OCI-LY1 (cell line): ENCODE measurements around the gene SYT2.
"Not testable (repeated sequence)": the region's sequence is repeated elsewhere in the genome, so short reads cannot be mapped to it uniquely, and the experiment has no call there.

Experiments used
- H2AFZ ChIP-seq: fragments of 200-600 bp; sonication (generic), shearing (Covaris generic); 2 replicates; pipeline ENCODE4 v1.6.0; 2014; ENCODE audit warnings: antibody characterized with exemption, mild to moderate bottlenecking, low read length
- H3F3A ChIP-seq: fragments of 200-600 bp; sonication (generic), shearing (Covaris generic); 2 replicates; pipeline ENCODE4 v1.6.0; 2014; ENCODE audit warnings: mild to moderate bottlenecking, antibody characterized with exemption, low read length, moderate library complexity; ENCODE audit not compliant: insufficient read depth
- H3K27ac ChIP-seq: fragments of 200-600 bp; sonication (generic); 2 replicates; pipeline ENCODE4 v1.5.1; 2014; ENCODE audit warnings: low read length, mixed run types, mild to moderate bottlenecking, low read depth; ENCODE audit not compliant: poor library complexity, severe bottlenecking
- H3K27me3 ChIP-seq: fragments of 200-600 bp; sonication (generic); 2 replicates; pipeline ENCODE4 v1.6.0; 2014; ENCODE audit warnings: antibody characterized with exemption, mild to moderate bottlenecking, low read length, moderate library complexity; ENCODE audit not compliant: insufficient read depth
- H3K36me3 ChIP-seq: fragments of 200-600 bp; sonication (generic); 2 replicates; pipeline ENCODE4 v1.6.1; 2014; ENCODE audit warnings: mild to moderate bottlenecking, antibody characterized with exemption, low read length, moderate library complexity, mixed read lengths; ENCODE audit not compliant: insufficient read depth
- H3K4me1 ChIP-seq: fragments of 200-600 bp; sonication (generic); 2 replicates; pipeline ENCODE4 v1.5.1; 2014; ENCODE audit warnings: mild to moderate bottlenecking, low read length, moderate library complexity; ENCODE audit not compliant: insufficient read depth, severe bottlenecking
- H3K4me2 ChIP-seq: fragments of 200-600 bp; sonication (generic), shearing (Covaris generic); 2 replicates; pipeline ENCODE4 v1.6.1; 2014; ENCODE audit warnings: low read length
- H3K4me3 ChIP-seq: fragments of 200-600 bp; sonication (generic); 2 replicates; pipeline ENCODE4 v1.5.1; 2014; ENCODE audit warnings: low read length, low read depth, mild to moderate bottlenecking, mixed read lengths; ENCODE audit not compliant: poor library complexity, severe bottlenecking
- H3K79me2 ChIP-seq: fragments of 200-600 bp; shearing (Covaris generic); 2 replicates; pipeline ENCODE4 v1.6.1; 2016; ENCODE audit warnings: mixed run types, low read length, mixed read lengths; ENCODE audit not compliant: insufficient read depth
- H3K9ac ChIP-seq: fragments of 200-600 bp; sonication (generic), shearing (Covaris generic); 2 replicates; pipeline ENCODE4 v1.6.1; 2014; ENCODE audit warnings: mild to moderate bottlenecking, low read length, mixed read lengths
- H3K9me2 ChIP-seq: fragments of 200-600 bp; sonication (generic), shearing (Covaris generic); 2 replicates; pipeline ENCODE4 v1.6.1; 2014; ENCODE audit warnings: low read depth, mild to moderate bottlenecking, low read length, mixed read lengths
- H3K9me3 ChIP-seq: fragments of 200-600 bp; shearing (Covaris generic); 2 replicates; pipeline ENCODE4 v1.6.1; 2014; ENCODE audit warnings: low read length, mixed read lengths
- H4K20me1 ChIP-seq: fragments of 200-600 bp; sonication (generic), shearing (Covaris generic); 2 replicates; pipeline ENCODE4 v1.6.0; 2016; ENCODE audit warnings: mild to moderate bottlenecking, low read length; ENCODE audit not compliant: insufficient read depth
- CTCF ChIP-seq: fragments of 200-600 bp; sonication (generic), shearing (Covaris generic); IDR thresholded peaks from 2 replicates; pipeline ENCODE4 v1.5.1; 2017; ENCODE audit warnings: mild to moderate bottlenecking, antibody characterized with exemption, low read length, moderate library complexity, mixed read lengths
- EZH2 ChIP-seq: fragments of 200-600 bp; sonication (generic), shearing (Covaris generic); IDR thresholded peaks from 2 replicates; pipeline ENCODE4 v1.8.0; 2017; ENCODE audit warnings: borderline replicate concordance, mixed run types, mild to moderate bottlenecking, antibody characterized with exemption, low read length, moderate library complexity, mixed read lengths

The SYT2 gene

DNA sequence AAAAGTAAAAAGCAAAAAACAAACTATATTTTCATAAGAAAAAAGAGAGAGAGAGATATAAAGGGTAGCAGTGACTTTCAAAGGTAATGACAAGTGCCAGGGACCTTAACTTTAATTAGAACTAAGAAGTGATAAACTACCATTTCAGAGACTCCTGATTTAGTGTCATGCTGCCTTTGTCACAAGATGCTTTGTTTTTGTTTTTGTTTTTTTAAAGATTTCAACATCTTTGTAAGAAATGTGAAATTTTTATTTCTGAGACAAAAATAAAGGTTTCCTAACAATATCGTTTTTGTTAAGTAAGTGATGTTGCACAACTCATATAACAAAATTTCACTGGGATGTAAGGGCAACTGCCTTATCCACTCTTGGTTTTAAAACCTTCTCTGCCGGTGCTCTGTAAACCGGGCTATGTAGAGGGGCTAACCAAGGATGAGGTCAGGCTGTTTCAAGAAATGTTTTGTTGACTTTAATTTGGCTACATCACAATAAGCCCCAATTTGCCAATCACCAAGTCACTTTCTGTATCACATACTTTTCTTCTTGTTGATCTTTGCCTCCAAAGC, 35.2 kb upstream of the SYT2 start:
- H3K36me3 ChIP-seq: no peaks in the 10 kb centered on the region; the same call in 1 of the 2 replicates
- no peak overlapping the region for H3K27ac ChIP-seq
- no peaks in the 10 kb centered on the region for H3K9me2 ChIP-seq
- H2AFZ ChIP-seq: no peak overlapping the region
- no peaks in the 10 kb centered on the region for H3K9me3 ChIP-seq
- H4K20me1 ChIP-seq: no peaks in the 10 kb centered on the region
- no peak overlapping the region for H3K4me3 ChIP-seq
- TF ChIP-seq EZH2: no peak
- TF ChIP-seq CTCF: no peak
- no peak overlapping the region for H3K9ac ChIP-seq
- no peaks in the 10 kb centered on the region for H3K79me2 ChIP-seq
- H3K27me3 ChIP-seq: no peaks in the 10 kb centered on the region
- H3K4me1 ChIP-seq: no peaks in the 10 kb centered on the region
- H3K4me2 ChIP-seq: no peak overlapping the region
- no peaks in the 10 kb centered on the region for H3F3A ChIP-seq

DNA sequence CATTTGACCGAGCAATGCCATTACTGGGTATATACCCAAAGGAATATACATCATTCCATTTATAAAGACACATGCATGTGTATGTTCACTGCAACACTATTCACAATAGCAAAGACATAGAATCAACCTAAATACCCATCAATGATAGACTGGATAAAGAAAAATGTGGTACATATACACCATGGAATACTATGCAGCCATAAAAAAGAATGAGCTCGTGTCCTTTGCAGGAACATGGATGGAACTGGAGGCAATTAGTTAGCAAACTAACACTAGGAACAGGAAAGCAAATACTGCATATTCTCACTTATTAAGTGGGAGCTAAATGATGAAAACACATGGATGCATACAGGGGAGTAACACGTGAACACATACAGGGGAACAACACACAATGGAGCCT, 34.5 kb upstream of the SYT2 start:
- H3K36me3 ChIP-seq, H3K79me2 ChIP-seq: not testable (repeated sequence)

GRCh38 chr1:202742496-202742895, 32.2 kb upstream of the SYT2 start:
- H2AFZ ChIP-seq: no peak overlapping the region
- no peak overlapping the region for H3K9ac ChIP-seq
- H3K27me3 ChIP-seq: no peaks in the 10 kb centered on the region
- no peak for TF ChIP-seq EZH2
- no peak for TF ChIP-seq CTCF
- H3K9me3 ChIP-seq: no peaks in the 10 kb centered on the region
- no peak overlapping the region for H3K4me3 ChIP-seq
- no peaks in the 10 kb centered on the region for H3F3A ChIP-seq
- H3K36me3 ChIP-seq: no peaks in the 10 kb centered on the region; the same call in 1 of the 2 replicates
- no peaks in the 10 kb centered on the region for H4K20me1 ChIP-seq
- no peak overlapping the region for H3K4me2 ChIP-seq
- H3K9me2 ChIP-seq: no peaks in the 10 kb centered on the region
- H3K27ac ChIP-seq: no peak overlapping the region
- no peaks in the 10 kb centered on the region for H3K79me2 ChIP-seq
- no peaks in the 10 kb centered on the region for H3K4me1 ChIP-seq

More for the DNA sequence above, 34.5 kb upstream of the SYT2 start:
- not testable (repeated sequence) for H3K27ac ChIP-seq, H3K9me3 ChIP-seq, H3K9me2 ChIP-seq, H3K9ac ChIP-seq, H3K4me3 ChIP-seq, H3K4me2 ChIP-seq, H4K20me1 ChIP-seq, H3K4me1 ChIP-seq, H2AFZ ChIP-seq, H3F3A ChIP-seq, H3K27me3 ChIP-seq

GRCh38 chr1:202733251-202733650, 23.0 kb upstream of the SYT2 start:
- Histone ChIP-seq H3K4me3 (no peak overlapping the region), H3K27ac (no peak overlapping the region), H3K27me3 (no peaks in the 10 kb centered on the region), H3K79me2 (no peaks in the 10 kb centered on the region), H4K20me1 (no peaks in the 10 kb centered on the region), H3K9me2 (no peaks in the 10 kb centered on the region), H3K4me2 (no peak overlapping the region), H2AFZ (no peak overlapping the region), H3K4me1 (no peaks in the 10 kb centered on the region), H3K9me3 (no peaks in the 10 kb centered on the region), H3K36me3 (no peaks in the 10 kb centered on the region), H3K9ac (no peak overlapping the region), H3F3A (no peaks in the 10 kb centered on the region)
- TF ChIP-seq CTCF (no peak), EZH2 (no peak)
